Mucosa of rectum (tissue), 2 donors: Measurements from ENCODE around the gene KCNN2.

Source experiments
- H3K27ac ChIP-seq, 2 donors: one replicate each; pipeline ENCODE4 v1.7.0; 2013; ENCODE audit warnings: inconsistent platforms in 2 of 2, low read depth in 2 of 2, low read length in 2 of 2
- H3K27me3 ChIP-seq, 2 donors: one replicate each; pipeline ENCODE4 v1.7.0; 2013; ENCODE audit warnings: low read length in 2 of 2; ENCODE audit not compliant: control insufficient read depth in 2 of 2, insufficient read depth in 2 of 2
- H3K36me3 ChIP-seq, 2 donors: one replicate each; pipeline ENCODE4 v1.7.0; 2013; ENCODE audit warnings: low read length in 2 of 2; ENCODE audit not compliant: control insufficient read depth in 2 of 2, insufficient read depth in 2 of 2
- H3K4me1 ChIP-seq, 2 donors: one replicate each; pipeline ENCODE4 v1.7.0; 2013; ENCODE audit warnings: low read length in 2 of 2, mild to moderate bottlenecking in 1 of 2; ENCODE audit not compliant: control insufficient read depth in 2 of 2, insufficient read depth in 2 of 2
- H3K4me3 ChIP-seq, 2 donors: one replicate each; pipeline ENCODE4 v1.7.0; 2013; ENCODE audit warnings: low read length in 2 of 2
- H3K9ac ChIP-seq, 2 donors: one replicate each; pipeline ENCODE4 v1.7.0; 2013; ENCODE audit warnings: low read length in 2 of 2, low read depth in 1 of 2, mild to moderate bottlenecking in 1 of 2
- H3K9me3 ChIP-seq, 2 donors: one replicate each; pipeline ENCODE4 v1.7.0; 2013; ENCODE audit warnings: low read length in 2 of 2; ENCODE audit not compliant: control insufficient read depth in 2 of 2
- donor health status: healthy.
- donor health status: Normal muscosa, but diverticular disease.

KCNN2 gene

DNA sequence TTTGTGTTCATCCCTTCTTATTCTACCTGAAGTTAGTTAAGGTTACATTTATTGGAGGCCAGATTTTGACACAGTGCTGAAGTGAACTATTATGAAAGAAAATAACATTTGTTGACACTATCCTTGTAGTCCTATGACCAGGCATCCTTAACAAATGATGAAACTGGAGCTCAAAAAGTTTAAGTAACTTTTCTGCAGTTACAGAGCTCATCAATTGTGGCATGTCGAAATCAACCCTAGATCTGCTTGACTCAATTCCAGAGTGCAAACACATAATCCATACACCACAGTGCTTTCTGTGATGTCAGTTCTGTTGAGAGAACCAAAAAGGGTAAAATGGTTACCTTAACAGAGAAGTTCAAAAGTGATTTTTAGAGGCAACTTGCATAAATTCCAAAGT lies 28.6 kb downstream of the KCNN2 start:
- Histone ChIP-seq H3K4me1 (no peaks in the 10 kb centered on the region), H3K36me3 (no peaks in the 10 kb centered on the region), H3K27me3 (no peaks in the 10 kb centered on the region), H3K27ac (no peak overlapping the region), H3K4me3 (no peak overlapping the region), H3K9ac (no peak overlapping the region), H3K9me3 (no peaks in the 10 kb centered on the region)

GRCh38 chr5:114391321-114391720 lies 29.5 kb downstream of the KCNN2 start:
- Histone ChIP-seq H3K36me3 (no peaks in the 10 kb centered on the region), H3K9me3 (no peaks in the 10 kb centered on the region)

DNA sequence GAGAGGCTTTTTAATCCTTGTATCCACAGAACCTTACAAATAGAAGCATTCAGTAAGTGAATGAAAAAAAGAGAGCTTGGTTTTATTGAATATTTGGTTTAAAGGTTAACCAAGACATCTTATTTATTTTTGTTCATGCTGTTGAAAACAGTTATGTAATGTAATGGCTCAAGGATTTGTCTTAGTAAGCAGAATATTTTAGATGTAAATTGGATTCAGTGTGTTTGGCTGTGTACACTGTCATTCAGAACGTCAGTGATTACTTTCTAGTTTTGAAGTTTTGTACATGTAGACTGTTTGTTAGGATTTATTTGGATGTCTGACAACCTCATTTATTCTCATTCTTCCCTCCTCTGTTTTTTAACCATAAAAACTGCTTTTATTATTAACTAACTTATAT lies 31.3 kb downstream of the KCNN2 start:
- no peak overlapping the region for H3K27ac ChIP-seq

More at GRCh38 chr5:114391321-114391720, 29.5 kb downstream of the KCNN2 start:
- Histone ChIP-seq H3K27ac (no peak overlapping the region), H3K4me1 (no peaks in the 10 kb centered on the region), H3K4me3 (no peak overlapping the region), H3K9ac (no peak overlapping the region), H3K27me3 (no peaks in the 10 kb centered on the region)

DNA sequence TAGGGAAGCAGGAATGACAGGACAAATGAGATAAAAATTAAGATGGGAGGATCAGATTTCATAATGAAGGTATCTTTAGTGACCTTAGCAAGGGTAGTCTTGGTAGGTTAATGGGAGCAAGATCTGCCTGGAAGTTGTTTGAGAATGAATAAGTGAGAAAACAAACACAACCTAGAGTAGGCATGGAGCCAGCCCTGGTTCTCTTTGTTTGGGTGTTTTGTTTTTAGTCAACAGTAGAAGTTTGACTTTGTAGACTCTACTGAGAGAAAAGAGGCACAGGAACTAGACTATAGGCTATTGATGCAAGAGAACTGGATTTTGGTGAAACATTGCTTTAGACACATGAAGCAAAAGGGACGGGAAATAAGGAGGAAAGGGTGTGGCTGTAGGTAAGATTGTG lies 40.3 kb downstream of the KCNN2 start:
- Histone ChIP-seq H3K36me3 (no peaks in the 10 kb centered on the region), H3K27ac (no peak overlapping the region), H3K27me3 (no peaks in the 10 kb centered on the region), H3K9ac (no peak overlapping the region), H3K4me3 (no peak overlapping the region), H3K9me3 (no peaks in the 10 kb centered on the region), H3K4me1 (no peaks in the 10 kb centered on the region)

More for the DNA sequence above, 31.3 kb downstream of the KCNN2 start:
- H3K4me3 ChIP-seq: no peak overlapping the region
- H3K27me3 ChIP-seq: no peaks in the 10 kb centered on the region
- no peaks in the 10 kb centered on the region for H3K4me1 ChIP-seq
- H3K9ac ChIP-seq: no peak overlapping the region
- no peaks in the 10 kb centered on the region for H3K9me3 ChIP-seq
- H3K36me3 ChIP-seq: no peaks in the 10 kb centered on the region

- Histone ChIP-seq H3K27me3 (no peaks in the 10 kb centered on the region), H3K4me1 (no peaks in the 10 kb centered on the region), H3K27ac (no peak overlapping the region), H3K9ac (no peak overlapping the region), H3K9me3 (no peaks in the 10 kb centered on the region), H3K36me3 (no peaks in the 10 kb centered on the region), H3K4me3 (no peak overlapping the region)
Observed at GRCh38 chr5:114407783-114408182, 45.9 kb downstream of the KCNN2 start.

- Histone ChIP-seq H3K36me3 (no peaks in the 10 kb centered on the region), H3K4me3 (no peak overlapping the region), H3K27me3 (no peaks in the 10 kb centered on the region), H3K9ac (no peak overlapping the region), H3K9me3 (no peaks in the 10 kb centered on the region), H3K4me1 (no peaks in the 10 kb centered on the region), H3K27ac (no peak overlapping the region)
Observed at GRCh38 chr5:114408847-114409246, 47.0 kb downstream of the KCNN2 start.

DNA sequence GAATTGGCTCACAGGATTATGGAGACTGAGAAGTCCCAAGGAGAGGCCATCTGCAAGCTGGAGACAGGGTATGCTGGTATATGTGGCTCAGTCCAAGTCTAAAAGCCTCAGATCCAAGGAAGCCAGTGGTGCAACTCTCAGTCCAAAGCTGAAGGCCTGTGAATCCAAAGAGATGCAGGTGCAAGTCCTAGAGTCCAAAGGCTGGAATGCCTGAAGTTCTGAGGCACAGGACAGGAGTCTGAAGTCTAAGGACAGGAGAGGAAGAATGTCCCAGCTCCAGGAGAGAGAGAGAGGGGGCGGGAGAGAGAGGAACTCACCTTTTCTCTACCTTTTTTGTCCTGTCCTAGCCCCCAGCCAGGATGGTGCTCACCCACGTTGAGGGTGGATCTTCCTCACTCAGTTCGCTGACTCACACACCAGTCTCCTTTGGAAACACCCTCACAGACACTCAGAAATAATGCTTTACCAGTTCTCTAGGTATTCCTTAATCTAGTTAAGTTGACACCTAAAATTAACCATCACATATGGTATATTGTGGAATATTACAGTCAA lies 49.6 kb downstream of the KCNN2 start:
- Histone ChIP-seq H3K27ac (no peak overlapping the region), H3K27me3 (no peaks in the 10 kb centered on the region), H3K36me3 (no peaks in the 10 kb centered on the region), H3K9me3 (no peaks in the 10 kb centered on the region), H3K4me3 (no peak overlapping the region), H3K4me1 (no peaks in the 10 kb centered on the region), H3K9ac (no peak overlapping the region)

GRCh38 chr5:114412510-114413171 lies 50.8 kb downstream of the KCNN2 start:
- Histone ChIP-seq H3K9me3 (no peaks in the 10 kb centered on the region), H3K27ac (no peak overlapping the region), H3K4me1 (no peaks in the 10 kb centered on the region), H3K36me3 (no peaks in the 10 kb centered on the region), H3K27me3 (no peaks in the 10 kb centered on the region), H3K9ac (no peak overlapping the region), H3K4me3 (no peak overlapping the region)

- Histone ChIP-seq H3K9ac (no peak overlapping the region), H3K9me3 (no peaks in the 10 kb centered on the region), H3K27me3 (no peaks in the 10 kb centered on the region), H3K4me3 (no peak overlapping the region), H3K4me1 (no peaks in the 10 kb centered on the region), H3K27ac (no peak overlapping the region), H3K36me3 (no peaks in the 10 kb centered on the region)
Observed at GRCh38 chr5:114415760-114416159, 53.9 kb downstream of the KCNN2 start.

- H3K27ac ChIP-seq: no peak overlapping the region
- no peak overlapping the region for H3K9ac ChIP-seq
- H3K36me3 ChIP-seq: no peaks in the 10 kb centered on the region
- no peak overlapping the region for H3K4me3 ChIP-seq
- no peaks in the 10 kb centered on the region for H3K9me3 ChIP-seq
- no peaks in the 10 kb centered on the region for H3K4me1 ChIP-seq
- no peaks in the 10 kb centered on the region for H3K27me3 ChIP-seq
Observed at GRCh38 chr5:114416254-114416653, 54.4 kb downstream of the KCNN2 start.
